ENCODE data around the gene TRIM52. TPM values are rescaled to one million over a fixed set of nuclear protein-coding genes. Genes with fewer than 3 reads are reported as not detected.

The TRIM52 gene
- total and polyA plus RNA-seq, 10 of the 15 experiments (the other 5 are each of a cell fraction or from before 2014, with no cell fraction given) = 1.4 to 24.3 (median 8.1) TPM

GRCh38 chr5:181243564-181244343 is 17.2 kb downstream of the TRIM52 start, which contains the start of gene RACK1 (continued):
- peak; percentile 84; the same call in 1 of the 2 replicates for TF ChIP-seq NKRF (conservative IDR thresholded peaks at IDR 0.05)
- TF ChIP-seq IKZF1 (conservative IDR thresholded peaks at IDR 0.05) = peak; percentile 78
- TF ChIP-seq ZBTB40 (IDR thresholded peaks at IDR 0.05; ENCODE audit: borderline replicate concordance) = peak; percentile 96
- TF ChIP-seq IRF5 (IDR thresholded peaks at IDR 0.05; ENCODE audit: borderline replicate concordance) = no peak
- no peak for TF ChIP-seq ZNF274 (IDR thresholded peaks at IDR 0.05; ENCODE audit: insufficient read depth, insufficient read length)
- TF ChIP-seq PBX3 (IDR thresholded peaks at IDR 0.05; ENCODE audit: insufficient replicate concordance, low read depth, low read length) = no peak
- TF ChIP-seq NFIC (IDR thresholded peaks at IDR 0.05; ENCODE audit: low read depth, low read length) = no peak
- TF ChIP-seq RFX5 (IDR thresholded peaks at IDR 0.05; ENCODE audit: low read depth, low read length) = 0 out of 2 replicates have a peak, but pooled peaks have one; percentile 15
- peak; percentile 86; the same call in 1 of the 2 replicates for TF ChIP-seq JUND (IDR thresholded peaks at IDR 0.05; ENCODE audit: low read depth, low read length)
- TF ChIP-seq ZNF24 (IDR thresholded peaks at IDR 0.05) = peak; percentile 12; the same call in 1 of the 2 replicates
- no peak for TF ChIP-seq SPI1 (IDR thresholded peaks at IDR 0.05; ENCODE audit: borderline replicate concordance, insufficient read depth, low read depth, low read length)
- TF ChIP-seq TCF12 (IDR thresholded peaks at IDR 0.05; ENCODE audit: low read depth, low read length) = peak; percentile 73; the same call in 1 of the 2 replicates
- TF ChIP-seq EP300 (IDR thresholded peaks at IDR 0.05; ENCODE audit: borderline replicate concordance in 1 of 2, control insufficient read depth in 1 of 2, low read depth in 2 of 2, low read length in 2 of 2) = no peak
- TF ChIP-seq STAT3 (IDR thresholded peaks at IDR 0.05; ENCODE audit: low read depth, low read length) = no peak
- peak; percentile 86 for TF ChIP-seq MLLT1 (IDR thresholded peaks at IDR 0.05)

Measured in GM12878 (cell line).